HepG2 (cell line): ENCODE data around the gene OMA1. TPM values are rescaled to one million over a fixed set of nuclear protein-coding genes. Genes with fewer than 3 reads are reported as not detected.

Source experiments
- ATAC-seq: fragments of 200-7000 bp; cut with Tn5 transposase; 3 replicates; pipeline ENCODE4 v1.9.1; 2020; ENCODE audit warnings: mild to moderate bottlenecking, moderate library complexity
- BruUV-seq: library from RNA; stranded (reverse); fragments of 400-500 nt; replicated peaks from 2 replicates; lab custom pipeline; 2021; lab: Mats Ljungman, UMichigan
- CTCF ChIA-PET: fragments of 300-600 bp; formaldehyde crosslinking; extraction: SDS; loops from one replicate; lab custom pipeline; 2021; ENCODE audit warnings: low total read pairs, inconsistent platforms, low intra/inter-chr PET ratio; lab: Yijun Ruan, JAX
- POLR2A ChIA-PET: fragments of 350-600 bp; sonication (Branson Sonifier 250); formaldehyde crosslinking; loops from one replicate; lab custom pipeline; 2020; ENCODE audit warnings: antibody characterized with exemption, inconsistent platforms; lab: Yijun Ruan, JAX
- DNase-seq: peaks from one replicate; pipeline ENCODE4 v3.0.0-alpha.2; 2015; ENCODE audit warnings: low spot score
- FAIRE-seq: peaks from 3 replicates; lab custom pipeline; 2011; peaks lifted over from hg19 to GRCh38; lab: Jason Lieb, UNC
- H2AFZ ChIP-seq: one replicate; pipeline ENCODE4 v1.6.1; 2011; ENCODE audit warnings: low read length, inconsistent platforms
- H3K27ac ChIP-seq: fragments of 300-600 bp; 3 replicates; pipeline ENCODE4 v1.8.0; 2011; ENCODE audit warnings: mixed run types, mild to moderate bottlenecking, mixed read lengths, low read length, inconsistent platforms; ENCODE audit not compliant: insufficient read depth; ENCODE audit errors: extremely low read length
- H3K27me3 ChIP-seq, 2 experiments: fragments of 200-600 bp in 1 of 2; 2 replicates in 1 of 2; 3 replicates in 1 of 2; pipeline versions ENCODE4 v1.6.0 to v1.8.0; 2011; ENCODE audit warnings: low read length in 2 of 2, mild to moderate bottlenecking in 2 of 2, moderate library complexity in 2 of 2, inconsistent platforms in 1 of 2; ENCODE audit not compliant: insufficient read depth in 2 of 2, control insufficient read depth in 1 of 2
- H3K36me3 ChIP-seq, 2 experiments: fragments of 200-600 bp in 1 of 2; replicated peaks in 1 of 2; 2 replicates in 1 of 2; 3 replicates in 1 of 2; pipeline versions ENCODE4 v1.5.1 to v1.8.0; 2011; ENCODE audit warnings: low read length in 2 of 2, inconsistent platforms in 1 of 2; ENCODE audit not compliant: insufficient read depth in 2 of 2, control insufficient read depth in 1 of 2
- H3K4me1 ChIP-seq: 2 replicates; pipeline ENCODE4 v1.5.1; 2012; ENCODE audit warnings: low read length, inconsistent platforms; ENCODE audit not compliant: insufficient read depth
- H3K4me2 ChIP-seq: 2 replicates; pipeline ENCODE4 v1.6.0; 2011; ENCODE audit warnings: low read depth, low read length, inconsistent platforms
- H3K4me3 ChIP-seq, 3 experiments: fragments of 200-600 bp in 1 of 3; sonication (generic), shearing (Covaris generic) in 1 of 3; replicated peaks in 1 of 3; 2 replicates each; pipeline ENCODE4 v1.5.1; 2011 to 2016; ENCODE audit warnings: low read length in 3 of 3, inconsistent platforms in 2 of 3, low read depth in 2 of 3, mild to moderate bottlenecking in 2 of 3, control low read depth in 1 of 3, mixed read lengths in 1 of 3; ENCODE audit not compliant: insufficient read depth in 1 of 3
- H3K79me2 ChIP-seq: one replicate; pipeline ENCODE4 v1.6.1; 2011; ENCODE audit warnings: low read length, inconsistent platforms; ENCODE audit not compliant: insufficient read depth
- H3K9ac ChIP-seq: 2 replicates; pipeline ENCODE4 v1.6.0; 2011; ENCODE audit warnings: mild to moderate bottlenecking, low read depth, low read length, inconsistent platforms; ENCODE audit not compliant: insufficient read depth
- H3K9me3 ChIP-seq: 2 replicates; pipeline ENCODE4 v1.5.1; 2012; ENCODE audit warnings: mild to moderate bottlenecking, low read length
- H4K20me1 ChIP-seq: 2 replicates; pipeline ENCODE4 v1.6.0; 2011; ENCODE audit warnings: inconsistent platforms, mild to moderate bottlenecking, low read length, moderate library complexity; ENCODE audit not compliant: insufficient read depth
- HOXA9 ChIP-seq: sonication (generic); formaldehyde crosslinking; IDR thresholded peaks from 2 replicates; pipeline ENCODE4 v1.8.1; 2022; ENCODE audit warnings: missing genetic modification reagents, mild to moderate bottlenecking, moderate library complexity, borderline replicate concordance
- SIX1 ChIP-seq: sonication (generic); formaldehyde crosslinking; IDR thresholded peaks from 2 replicates; pipeline ENCODE4 v1.4.0; 2020; ENCODE audit warnings: missing genetic modification reagents, borderline replicate concordance
- SRF ChIP-seq: IDR thresholded peaks from 2 replicates; pipeline ENCODE4 v1.6.1; 2011; ENCODE audit warnings: mild to moderate bottlenecking, low read depth, low read length, moderate library complexity
- ZBTB44 ChIP-seq: sonication (generic); formaldehyde crosslinking; IDR thresholded peaks from 2 replicates; pipeline ENCODE4 v1.4.0; 2020; ENCODE audit warnings: missing genetic modification reagents
- ZNF207 ChIP-seq: fragments of 450-650 bp; IDR thresholded peaks from 2 replicates; pipeline ENCODE4 v1.6.1; 2016; ENCODE audit warnings: antibody characterized with exemption, borderline replicate concordance
- ZNF720 ChIP-seq: sonication (generic); formaldehyde crosslinking; IDR thresholded peaks from 2 replicates; pipeline ENCODE4 v1.4.0; 2020; ENCODE audit warnings: missing genetic modification reagents
- WGBS: methylation state at CpG from one replicate; pipeline ENCODE4 v1.1.6; 2017; ENCODE audit warnings: low lambda C conversion rate; 5-methylcytosine and 5-hydroxymethylcytosine counted together
- in situ Hi-C: cut with HindIII; loops from 2 replicates; pipeline ENCODE4 v1.10.0; 2017; ENCODE audit warnings: low pct_unique_long_range_greater_than_20kb; ENCODE audit not compliant: extremely low pct_ligation_motif_present
- intact Hi-C: fragments of 100-400 bp; cut with micrococcal nuclease; formaldehyde crosslinking; loops from one replicate; pipeline ENCODE4 v1.10.0; 2022; ENCODE audit not compliant: unreplicated experiment
- polyA plus RNA-seq, 8 experiments: library from polyadenylated mRNA; depleted of rRNA in 3 of 8; stranded (reverse) in 7 of 8; unstranded in 1 of 8; fragments of >200 nt; fragmentation: Illumina TruSeq in 4 of 8; extraction: Trizol in 4 of 8; gene quantifications; 2 replicates each; pipeline versions ENCODE4 v1.2.1 to v1.2.3, GENCODE V29; 2011 to 2016; ENCODE audit warnings: low read depth in 4 of 8, missing spikeins in 1 of 8, mixed read lengths in 1 of 8; ENCODE audit not compliant: insufficient read depth in 1 of 8
- total RNA-seq, 5 experiments: library from RNA; depleted of rRNA; stranded (reverse); fragments of >200 nt; fragmentation: Illumina TruSeq; extraction: Trizol; gene quantifications; 2 replicates each; pipeline ENCODE4 v1.2.3, GENCODE V29; 2016; ENCODE audit warnings: low read depth in 1 of 5

The OMA1 gene
- total and polyA plus RNA-seq, 2 of the 13 experiments (the other 11 are each of a cell fraction or from before 2014, with no cell fraction given): 7.0 to 26.9 TPM

- no peak overlapping the region for H3K4me3 ChIP-seq
- H3K79me2 ChIP-seq: no peaks in the 10 kb centered on the region
- FAIRE-seq: no peak
- TF ChIP-seq ZNF720 (CRISPR knock-in tag) (no peak), SIX1 (CRISPR knock-in tag) (no peak), HOXA9 (CRISPR knock-in tag) (no peak), ZBTB44 (CRISPR knock-in tag) (no peak), SRF (no peak)
- ATAC-seq: no peak
- intact Hi-C loops: no loop called here
- ChIA-PET CTCF (no interaction called here), POLR2A (no interaction called here)
- in situ Hi-C loops: no loop called here
- no peak overlapping the region for H3K4me2 ChIP-seq
- H2AFZ ChIP-seq: no peak overlapping the region
- no peaks in the 10 kb centered on the region for H3K27me3 ChIP-seq
- H3K9me3 ChIP-seq: no peaks in the 10 kb centered on the region
- H3K4me1 ChIP-seq: no peaks in the 10 kb centered on the region
- no peaks in the 10 kb centered on the region; the same call in 1 of the 2 replicates for H4K20me1 ChIP-seq
- DNase-seq: no peak
- 51% methylated on average over 8 of the region's 13 CpGs for WGBS
- H3K36me3 ChIP-seq: no peaks in the 10 kb centered on the region
- H3K27ac ChIP-seq: no peak overlapping the region
- BruUV-seq: no TSS peak
- no peak overlapping the region for H3K9ac ChIP-seq
Measured at GRCh38 chr1:58465825-58466629, 80.5 kb downstream of the OMA1 start.

- Histone ChIP-seq H3K36me3 (no peaks in the 10 kb centered on the region), H4K20me1 (no peaks in the 10 kb centered on the region; the same call in 1 of the 2 replicates), H3K4me2 (no peak overlapping the region), H3K27ac (no peak overlapping the region), H3K79me2 (no peaks in the 10 kb centered on the region), H2AFZ (no peak overlapping the region), H3K9me3 (no peaks in the 10 kb centered on the region), H3K4me1 (no peaks in the 10 kb centered on the region), H3K27me3 (no peaks in the 10 kb centered on the region), H3K9ac (no peak overlapping the region), H3K4me3 (no peak overlapping the region)
- DNase-seq: no peak
- intact Hi-C loops: no loop called here
- POLR2A ChIA-PET: no interaction called here
- CTCF ChIA-PET: no interaction called here
- no peak for FAIRE-seq
- TF ChIP-seq ZNF207: no peak
- in situ Hi-C loops: no loop called here
- WGBS: 67% methylated on average over 6 of the region's 6 CpGs
- ATAC-seq: no peak
- BruUV-seq: no TSS peak
Measured at GRCh38 chr1:58465176-58465575, 81.3 kb downstream of the OMA1 start.
